NCI-H446 treated with DMSO at 0.1 percent for 48 hours (cell line): ENCODE measurements around the gene BUD23.
"Not testable (repeated sequence)": the region's sequence is repeated elsewhere in the genome, so short reads cannot be mapped to it uniquely, and the experiment has no call there.

Experiments
- DNase-seq: peaks from one replicate; lab custom pipeline; 2025; lab: John Stamatoyannopoulos, UW

Gene BUD23

GRCh38 chr7:73668103-73668885 is 15.1 kb upstream of the BUD23 start:
- DNase-seq: no peak

GRCh38 chr7:73668886-73669230 is 14.5 kb upstream of the BUD23 start:
- DNase-seq: no peak

GRCh38 chr7:73669288-73669701 is 14.1 kb upstream of the BUD23 start:
- DNase-seq: no peak

GRCh38 chr7:73669858-73670385 is 13.5 kb upstream of the BUD23 start:
- DNase-seq: no peak

- DNase-seq: no peak
Measured at GRCh38 chr7:73671322-73671661, 12.1 kb upstream of the BUD23 start.

GRCh38 chr7:73671857-73672445 is 11.4 kb upstream of the BUD23 start:
- DNase-seq: no peak

- no peak for DNase-seq
Measured at GRCh38 chr7:73674468-73675124, 8.8 kb upstream of the BUD23 start.

GRCh38 chr7:73676062-73676461 is 7.3 kb upstream of the BUD23 start:
- DNase-seq: not testable (repeated sequence)

- DNase-seq: no peak
Measured at GRCh38 chr7:73678862-73679261, 4.5 kb upstream of the BUD23 start.

- DNase-seq: no peak
Measured at GRCh38 chr7:73679709-73680108, 3.7 kb upstream of the BUD23 start.

GRCh38 chr7:73680501-73680900 is 2.9 kb upstream of the BUD23 start:
- no peak for DNase-seq

GRCh38 chr7:73681031-73681430 is 2.4 kb upstream of the BUD23 start:
- no peak for DNase-seq

- DNase-seq: no peak
Measured at GRCh38 chr7:73682745-73683055, 697 bp upstream of the BUD23 start.

- no peak for DNase-seq
Measured at GRCh38 chr7:73683788-73684693, 644 bp downstream of the BUD23 start.

GRCh38 chr7:73685311-73685710 is 1.9 kb downstream of the BUD23 start:
- DNase-seq: no peak

- no peak for DNase-seq
Measured at GRCh38 chr7:73688288-73688687, 4.9 kb downstream of the BUD23 start.

GRCh38 chr7:73690646-73691045 is 7.2 kb downstream of the BUD23 start:
- DNase-seq: no peak

GRCh38 chr7:73696372-73696771 is 13.0 kb downstream of the BUD23 start:
- no peak for DNase-seq

- DNase-seq: no peak
Measured at GRCh38 chr7:73698410-73698809, 15.0 kb downstream of the BUD23 start.

- no peak for DNase-seq
Measured at GRCh38 chr7:73699370-73700068, 16.1 kb downstream of the BUD23 start.

GRCh38 chr7:73700069-73700423 is 16.6 kb downstream of the BUD23 start:
- DNase-seq: no peak

- no peak for DNase-seq
Measured at GRCh38 chr7:73700581-73701134, 17.3 kb downstream of the BUD23 start.
